DND-41 (cell line): ENCODE measurements around the gene ATPAF1.
"Not testable (repeated sequence)": the region's sequence is repeated elsewhere in the genome, so short reads cannot be mapped to it uniquely, and the experiment has no call there.

ENCODE experiments used
- ATAC-seq: fragments of 200-7000 bp; cut with Tn5 transposase; 3 replicates; pipeline ENCODE4 v1.9.1; 2021; ENCODE audit warnings: low read depth; ENCODE audit not compliant: insufficient read depth
- DNase-seq: peaks from one replicate; pipeline ENCODE4 v3.0.0-alpha.2; 2020
- H2AFZ ChIP-seq: 2 replicates; pipeline ENCODE4 v1.6.0; 2012; ENCODE audit warnings: low read depth, low read length
- H3K27ac ChIP-seq: 2 replicates; pipeline ENCODE4 v1.5.1; 2012; ENCODE audit warnings: low read length, inconsistent platforms
- H3K27me3 ChIP-seq: fragments of 200-600 bp; sonication (generic); 2 replicates; pipeline ENCODE4 v1.6.0; 2012; ENCODE audit warnings: low read length, mild to moderate bottlenecking, inconsistent platforms; ENCODE audit not compliant: insufficient read depth, poor library complexity
- H3K36me3 ChIP-seq: 2 replicates; pipeline ENCODE4 v1.5.1; 2012; ENCODE audit warnings: low read length, inconsistent platforms; ENCODE audit not compliant: insufficient read depth
- H3K4me1 ChIP-seq: 2 replicates; pipeline ENCODE4 v1.5.1; 2012; ENCODE audit warnings: mild to moderate bottlenecking, low read length; ENCODE audit not compliant: insufficient read depth
- H3K4me2 ChIP-seq: 2 replicates; pipeline ENCODE4 v1.6.0; 2012; ENCODE audit warnings: mild to moderate bottlenecking, moderate library complexity, low read length, inconsistent platforms; ENCODE audit not compliant: insufficient read depth
- H3K4me3 ChIP-seq, 2 experiments: fragments of 200-600 bp in 1 of 2; shearing (Covaris generic) in 1 of 2; 2 replicates each; pipeline ENCODE4 v1.5.1; 2012 to 2016; ENCODE audit warnings: inconsistent platforms in 2 of 2, low read length in 2 of 2, mild to moderate bottlenecking in 2 of 2, low read depth in 1 of 2, moderate library complexity in 1 of 2
- H3K79me2 ChIP-seq: 2 replicates; pipeline ENCODE4 v1.6.0; 2012; ENCODE audit warnings: low read length, inconsistent platforms; ENCODE audit not compliant: insufficient read depth
- H3K9ac ChIP-seq: 2 replicates; pipeline ENCODE4 v1.6.0; 2012; ENCODE audit warnings: low read depth, mild to moderate bottlenecking, inconsistent platforms, low read length, moderate library complexity
- H3K9me3 ChIP-seq: 2 replicates; pipeline ENCODE4 v1.5.1; 2012; ENCODE audit warnings: low read length, moderate library complexity, mild to moderate bottlenecking, inconsistent platforms; ENCODE audit not compliant: insufficient read depth, severe bottlenecking
- H4K20me1 ChIP-seq: 2 replicates; pipeline ENCODE4 v1.6.0; 2012; ENCODE audit warnings: low read length; ENCODE audit not compliant: insufficient read depth
- EZH2 ChIP-seq: IDR thresholded peaks from 3 replicates; pipeline ENCODE4 v1.6.1; 2012; ENCODE audit warnings: borderline replicate concordance, low read depth, mild to moderate bottlenecking, moderate library complexity, low read length, inconsistent platforms; ENCODE audit not compliant: severe bottlenecking
- TF ChIP-seq, protein P1 (sequence below): IDR thresholded peaks from 2 replicates; pipeline ENCODE4 v1.5.1; 2012; ENCODE audit warnings: borderline replicate concordance, low read length, moderate library complexity, mild to moderate bottlenecking; ENCODE audit not compliant: poor library complexity, severe bottlenecking; ENCODE audit errors: extremely low read depth

The ATPAF1 gene

DNA sequence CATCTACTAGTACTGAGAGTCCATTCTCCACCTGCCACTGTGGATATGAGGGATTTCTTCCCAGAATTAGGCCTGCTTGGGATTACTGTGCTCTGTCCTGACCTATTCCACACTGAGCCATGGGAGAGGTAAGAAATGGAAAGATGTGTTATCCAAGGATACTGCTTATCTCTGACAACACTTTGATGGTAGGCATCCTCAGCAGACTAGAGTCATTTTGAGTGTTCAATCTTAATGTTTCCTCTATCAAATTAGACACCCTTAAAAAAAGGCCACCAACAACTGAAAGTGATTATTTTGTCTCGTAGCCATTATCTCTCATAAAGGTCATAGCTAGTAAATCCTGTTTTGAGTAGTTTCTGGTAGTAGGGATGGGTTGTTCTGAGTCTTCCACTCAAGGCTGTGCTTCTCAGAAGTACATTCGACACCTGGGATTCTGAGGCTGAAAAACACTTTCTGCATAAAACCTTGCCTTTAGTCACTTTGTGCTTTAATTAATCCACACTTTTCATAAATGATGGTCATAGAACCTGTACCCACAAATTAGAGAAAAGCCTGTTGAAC is 8.8 kb downstream of the ATPAF1 start:
- no peak overlapping the region for H3K4me3 ChIP-seq
- H3K4me1 ChIP-seq = no peaks in the 10 kb centered on the region
- H3K36me3 ChIP-seq = peaks cover 17% of the 10 kb centered on the region
- ATAC-seq = no peak
- no peak overlapping the region for H3K27ac ChIP-seq
- DNase-seq = no peak
- H3K27me3 ChIP-seq = no peaks in the 10 kb centered on the region
- no peaks in the 10 kb centered on the region for H3K9me3 ChIP-seq
- no peak overlapping the region for H2AFZ ChIP-seq
- no peaks in the 10 kb centered on the region for H3K79me2 ChIP-seq
- H3K9ac ChIP-seq = no peak overlapping the region
- H4K20me1 ChIP-seq = no peaks in the 10 kb centered on the region
- TF ChIP-seq, protein P1, sequence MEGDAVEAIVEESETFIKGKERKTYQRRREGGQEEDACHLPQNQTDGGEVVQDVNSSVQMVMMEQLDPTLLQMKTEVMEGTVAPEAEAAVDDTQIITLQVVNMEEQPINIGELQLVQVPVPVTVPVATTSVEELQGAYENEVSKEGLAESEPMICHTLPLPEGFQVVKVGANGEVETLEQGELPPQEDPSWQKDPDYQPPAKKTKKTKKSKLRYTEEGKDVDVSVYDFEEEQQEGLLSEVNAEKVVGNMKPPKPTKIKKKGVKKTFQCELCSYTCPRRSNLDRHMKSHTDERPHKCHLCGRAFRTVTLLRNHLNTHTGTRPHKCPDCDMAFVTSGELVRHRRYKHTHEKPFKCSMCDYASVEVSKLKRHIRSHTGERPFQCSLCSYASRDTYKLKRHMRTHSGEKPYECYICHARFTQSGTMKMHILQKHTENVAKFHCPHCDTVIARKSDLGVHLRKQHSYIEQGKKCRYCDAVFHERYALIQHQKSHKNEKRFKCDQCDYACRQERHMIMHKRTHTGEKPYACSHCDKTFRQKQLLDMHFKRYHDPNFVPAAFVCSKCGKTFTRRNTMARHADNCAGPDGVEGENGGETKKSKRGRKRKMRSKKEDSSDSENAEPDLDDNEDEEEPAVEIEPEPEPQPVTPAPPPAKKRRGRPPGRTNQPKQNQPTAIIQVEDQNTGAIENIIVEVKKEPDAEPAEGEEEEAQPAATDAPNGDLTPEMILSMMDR = no peak
- TF ChIP-seq EZH2 = no peak
- no peak overlapping the region for H3K4me2 ChIP-seq

DNA sequence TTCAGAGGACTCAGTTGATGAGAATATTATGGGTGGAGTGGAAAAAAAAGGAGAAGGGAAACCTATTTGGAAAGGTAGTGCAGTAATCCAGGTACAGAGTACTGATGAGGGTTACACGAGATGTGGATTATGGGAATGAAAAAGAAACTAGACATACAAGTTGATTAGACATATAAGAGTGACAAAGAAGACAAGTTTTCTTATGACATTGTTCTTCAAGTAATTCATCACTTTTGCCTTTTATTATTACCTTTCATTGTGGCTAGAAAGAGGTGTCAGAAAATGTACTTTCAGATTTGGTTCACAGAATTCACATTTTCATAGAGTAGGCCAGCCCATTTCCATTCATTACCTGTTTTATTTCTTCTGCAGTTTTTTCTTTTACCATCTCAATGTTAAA is 10.4 kb downstream of the ATPAF1 start:
- no peak overlapping the region for H3K27ac ChIP-seq
- H3K4me2 ChIP-seq = no peak overlapping the region
- ATAC-seq (no peak), DNase-seq (no peak)
- H3K4me3 ChIP-seq = no peak overlapping the region
- H4K20me1 ChIP-seq = no peaks in the 10 kb centered on the region
- no peaks in the 10 kb centered on the region for H3K79me2 ChIP-seq
- H2AFZ ChIP-seq = no peak overlapping the region
- no peaks in the 10 kb centered on the region for H3K27me3 ChIP-seq
- no peaks in the 10 kb centered on the region for H3K9me3 ChIP-seq
- H3K9ac ChIP-seq = no peak overlapping the region
- TF ChIP-seq EZH2 = no peak
- TF ChIP-seq, protein P1 = no peak
- H3K36me3 ChIP-seq = peaks cover 11% of the 10 kb centered on the region
- no peaks in the 10 kb centered on the region for H3K4me1 ChIP-seq

DNA sequence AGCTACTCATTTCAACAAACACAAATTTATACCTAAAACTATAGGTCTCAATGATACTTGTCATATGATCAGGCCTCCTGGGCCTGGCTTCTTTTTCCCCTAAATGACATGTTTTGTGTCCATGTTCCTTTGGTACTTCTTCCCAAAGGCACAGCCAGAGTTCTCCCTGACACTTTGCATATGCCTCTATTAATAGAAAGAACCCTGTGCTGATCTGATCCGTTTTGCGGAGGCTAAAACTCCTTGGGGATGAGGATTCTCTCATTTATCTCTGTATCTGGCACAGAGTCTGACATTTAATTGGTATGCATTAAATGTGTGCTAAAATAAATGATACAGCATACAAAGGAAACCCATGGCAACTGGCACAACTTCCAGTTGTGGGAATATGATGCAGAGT is 11.5 kb downstream of the ATPAF1 start:
- no peak overlapping the region for H3K9ac ChIP-seq
- no peaks in the 10 kb centered on the region for H3K27me3 ChIP-seq
- H4K20me1 ChIP-seq = no peaks in the 10 kb centered on the region
- no peak overlapping the region for H3K4me2 ChIP-seq
- H2AFZ ChIP-seq = no peak overlapping the region
- TF ChIP-seq EZH2 = no peak
- TF ChIP-seq, protein P1 = no peak
- no peaks in the 10 kb centered on the region for H3K4me1 ChIP-seq
- H3K4me3 ChIP-seq = no peak overlapping the region
- no peak for DNase-seq
- H3K27ac ChIP-seq = no peak overlapping the region
- H3K9me3 ChIP-seq = no peaks in the 10 kb centered on the region
- H3K36me3 ChIP-seq = peaks cover 11% of the 10 kb centered on the region
- no peak for ATAC-seq
- H3K79me2 ChIP-seq = no peaks in the 10 kb centered on the region

DNA sequence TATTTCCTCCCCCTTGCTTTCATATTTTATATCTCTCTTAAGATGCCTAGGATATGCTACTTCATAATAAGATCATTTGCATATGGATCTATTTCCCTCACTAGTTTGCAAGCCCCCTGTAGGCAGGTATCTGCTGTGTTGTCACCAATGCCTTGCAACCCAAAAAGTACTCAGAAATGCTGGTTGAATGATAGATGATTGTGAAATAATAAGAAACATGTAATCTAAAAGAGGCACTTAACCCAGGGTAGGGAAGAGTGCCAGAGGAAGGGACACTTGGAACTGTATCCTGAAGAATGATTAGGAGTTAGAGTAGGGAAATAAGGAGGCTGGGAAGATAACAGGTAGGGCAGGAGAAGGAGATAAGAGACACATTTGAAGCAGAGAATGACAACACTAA is 12.3 kb downstream of the ATPAF1 start:
- no peaks in the 10 kb centered on the region for H3K79me2 ChIP-seq
- TF ChIP-seq EZH2 = no peak
- TF ChIP-seq, protein P1 = no peak
- no peak overlapping the region for H3K4me2 ChIP-seq
- DNase-seq (no peak), ATAC-seq (no peak)
- no peaks in the 10 kb centered on the region for H3K9me3 ChIP-seq
- H2AFZ ChIP-seq = no peak overlapping the region
- H4K20me1 ChIP-seq = no peaks in the 10 kb centered on the region
- peaks cover 11% of the 10 kb centered on the region for H3K36me3 ChIP-seq
- H3K27me3 ChIP-seq = no peaks in the 10 kb centered on the region
- H3K9ac ChIP-seq = no peak overlapping the region
- H3K27ac ChIP-seq = no peak overlapping the region
- H3K4me3 ChIP-seq = no peak overlapping the region
- no peaks in the 10 kb centered on the region for H3K4me1 ChIP-seq

DNA sequence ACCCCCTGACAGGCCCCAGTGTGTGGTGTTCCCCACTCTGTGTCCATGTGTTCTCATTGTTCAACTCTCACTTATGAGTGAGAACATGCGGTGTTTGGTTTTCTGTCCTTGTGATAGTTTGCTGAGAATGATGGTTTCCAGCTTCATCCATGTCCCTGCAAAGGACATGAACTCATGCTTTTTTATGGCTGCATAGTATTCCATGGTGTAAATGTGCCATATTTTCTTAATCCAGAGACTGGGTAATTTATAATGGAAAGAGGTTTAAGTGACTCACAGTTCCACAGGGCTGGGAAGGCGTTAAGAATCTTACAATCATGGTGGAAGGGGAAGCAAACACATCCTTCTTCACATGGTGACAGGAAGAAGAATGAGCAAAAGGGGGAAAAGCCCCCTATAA is 13.5 kb downstream of the ATPAF1 start:
- not testable (repeated sequence) for H2AFZ ChIP-seq, H3K9me3 ChIP-seq, DNase-seq, H3K4me3 ChIP-seq, ATAC-seq, H4K20me1 ChIP-seq, H3K27me3 ChIP-seq, H3K4me2 ChIP-seq, H3K9ac ChIP-seq, H3K4me1 ChIP-seq, H3K79me2 ChIP-seq, H3K27ac ChIP-seq
- H3K36me3 ChIP-seq = peaks cover 22% of the 10 kb centered on the region
